Neuron (in vitro differentiated cells): ENCODE measurements around the gene MAP2K5.

ENCODE experiments used
- H2AFZ ChIP-seq: one replicate; pipeline ENCODE4 v1.6.1; 2013; ENCODE audit warnings: low read depth, mild to moderate bottlenecking, inconsistent platforms, low read length, moderate library complexity
- H3K27me3 ChIP-seq: one replicate; pipeline ENCODE4 v1.6.1; 2013; ENCODE audit warnings: low read length; ENCODE audit not compliant: insufficient read depth
- H3K36me3 ChIP-seq: one replicate; pipeline ENCODE4 v1.6.1; 2013; ENCODE audit warnings: low read length; ENCODE audit not compliant: insufficient read depth
- H3K4me1 ChIP-seq: one replicate; pipeline ENCODE4 v1.6.1; 2013; ENCODE audit warnings: low read length; ENCODE audit not compliant: insufficient read depth
- H3K4me3 ChIP-seq: 2 replicates; pipeline ENCODE4 v1.5.1; 2013; ENCODE audit warnings: mild to moderate bottlenecking, low read length, moderate library complexity
- H3K9me3 ChIP-seq: one replicate; pipeline ENCODE4 v1.6.1; 2013; ENCODE audit warnings: low read length

The MAP2K5 gene

GRCh38 chr15:67827562-67828277 is 285.2 kb downstream of the MAP2K5 start:
- H3K4me3 ChIP-seq = no peak overlapping the region
- H3K27me3 ChIP-seq = peaks cover 90% of the 10 kb centered on the region
- H3K9me3 ChIP-seq = peaks cover 13% of the 10 kb centered on the region
- H3K36me3 ChIP-seq = no peaks in the 10 kb centered on the region
- peaks cover 36% of the 10 kb centered on the region for H3K4me1 ChIP-seq
- no peak overlapping the region for H2AFZ ChIP-seq

DNA sequence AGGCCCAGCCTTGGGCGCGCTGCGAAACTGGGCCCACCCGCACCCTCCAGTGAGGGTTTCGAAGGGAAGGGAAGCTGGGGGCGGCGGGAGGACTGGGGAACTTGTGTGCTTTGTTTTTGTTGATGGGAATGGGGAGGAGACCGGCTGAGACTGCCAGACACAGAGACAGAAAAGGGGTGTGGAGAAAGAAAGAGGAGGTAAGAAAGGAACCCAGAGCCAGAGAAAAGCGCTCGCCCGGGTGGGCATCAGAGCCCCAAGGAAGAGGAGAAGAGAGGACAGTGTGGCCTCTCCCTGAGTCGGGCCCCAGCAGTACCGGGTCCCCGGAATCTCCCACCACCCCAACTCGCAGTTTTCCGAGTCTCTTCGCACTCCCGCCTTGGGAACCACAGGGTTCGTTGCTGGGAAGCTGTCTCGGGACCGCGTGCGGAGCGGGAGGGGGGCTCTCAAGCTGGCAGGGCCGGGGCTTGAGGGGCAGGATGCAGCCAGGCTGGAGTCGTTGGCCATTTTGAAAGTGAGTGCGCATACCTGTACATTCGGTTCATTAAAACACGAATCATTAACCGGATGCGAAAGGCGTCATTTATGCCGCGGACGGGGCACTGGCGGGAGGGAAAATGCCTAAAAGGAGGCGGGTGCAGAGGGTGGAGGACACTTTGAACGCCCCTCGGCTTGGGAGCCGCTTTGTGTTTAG is 285.9 kb downstream of the MAP2K5 start:
- H2AFZ ChIP-seq = no peak overlapping the region
- peaks cover 85% of the 10 kb centered on the region for H3K27me3 ChIP-seq
- H3K4me3 ChIP-seq = no peak overlapping the region
- H3K4me1 ChIP-seq = peaks cover 38% of the 10 kb centered on the region
- peaks cover 13% of the 10 kb centered on the region for H3K9me3 ChIP-seq
- no peaks in the 10 kb centered on the region for H3K36me3 ChIP-seq

DNA sequence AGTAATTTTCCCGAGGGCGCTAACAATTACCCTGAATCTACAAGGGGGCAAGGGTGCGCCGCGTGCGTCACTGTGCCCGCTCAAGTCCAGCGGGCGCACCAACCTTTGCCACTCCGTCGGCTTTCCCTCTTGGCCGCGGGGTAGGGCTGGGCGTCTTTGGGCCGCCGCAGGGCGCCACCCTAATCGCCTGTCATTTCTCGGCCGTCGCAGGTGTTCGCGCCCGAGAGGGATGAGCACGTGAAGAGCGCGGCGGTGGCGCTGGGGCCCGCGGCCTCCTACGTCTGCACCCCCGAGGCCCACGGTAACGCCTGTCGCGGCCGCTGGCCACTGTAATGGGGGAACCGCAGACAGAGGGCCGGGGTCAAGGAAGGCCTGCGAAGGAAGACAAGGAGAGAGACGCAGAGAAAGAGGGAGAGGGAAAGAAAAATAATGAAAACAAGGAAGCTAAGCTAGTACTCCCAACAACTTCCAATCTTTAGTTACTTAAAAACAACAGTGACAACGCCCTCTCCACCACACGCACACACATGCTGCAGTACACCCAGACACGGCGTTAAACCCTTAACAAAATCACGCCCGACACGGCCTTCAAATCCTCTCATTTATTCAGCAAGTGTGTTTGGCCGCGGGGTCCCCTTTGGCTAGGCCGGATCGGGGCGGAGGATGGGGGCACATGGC is 286.6 kb downstream of the MAP2K5 start:
- H3K4me3 ChIP-seq = no peak overlapping the region
- peaks cover 38% of the 10 kb centered on the region for H3K4me1 ChIP-seq
- H3K36me3 ChIP-seq = no peaks in the 10 kb centered on the region
- no peak overlapping the region for H2AFZ ChIP-seq
- H3K9me3 ChIP-seq = peaks cover 13% of the 10 kb centered on the region
- H3K27me3 ChIP-seq = peaks cover 79% of the 10 kb centered on the region

DNA sequence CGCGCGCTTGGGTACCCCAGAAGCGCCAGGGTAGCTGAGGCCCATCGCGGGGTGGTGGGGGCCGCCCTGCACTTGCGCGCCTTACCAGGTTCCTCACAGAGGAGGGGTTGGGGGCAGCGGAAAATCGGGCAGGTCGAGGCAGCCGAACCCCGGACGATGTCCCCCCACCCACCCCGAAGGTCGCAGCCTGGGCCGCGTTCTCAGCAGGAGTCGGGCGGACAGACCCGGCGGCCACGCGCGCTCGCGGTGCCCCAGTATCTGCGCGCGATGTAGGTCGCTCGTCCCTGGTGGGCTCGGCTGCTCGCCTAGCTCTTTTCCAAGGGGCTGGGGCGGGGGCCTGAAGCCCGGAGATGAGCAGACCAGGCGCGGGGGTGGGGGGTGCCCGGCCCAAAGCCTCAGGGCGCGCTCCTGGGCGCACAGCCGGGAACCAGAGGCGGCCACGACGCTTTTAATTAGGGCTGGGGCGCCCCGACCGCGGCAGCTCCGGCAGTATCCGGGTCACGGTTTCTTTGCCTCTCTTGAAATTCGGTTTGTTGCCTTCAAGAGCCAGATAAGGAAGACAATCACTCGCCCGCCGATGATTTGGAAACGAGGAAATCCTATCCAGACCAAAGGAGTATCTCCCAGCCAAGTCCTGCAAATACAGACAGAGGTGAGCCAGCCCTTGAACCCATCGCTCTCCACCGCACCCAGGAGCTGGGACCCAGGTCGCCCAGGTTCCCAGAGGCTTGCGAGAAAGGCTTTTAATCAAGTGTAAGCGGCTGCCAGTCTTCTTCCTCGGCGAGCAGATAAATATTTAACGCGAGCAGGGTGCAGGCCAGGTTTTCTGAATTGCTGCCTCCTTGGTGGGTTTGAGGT is 287.4 kb downstream of the MAP2K5 start:
- no peak overlapping the region for H3K4me3 ChIP-seq

GRCh38 chr15:67831363-67831762 is 288.9 kb downstream of the MAP2K5 start:
- Histone ChIP-seq H3K27me3 (peaks cover 77% of the 10 kb centered on the region), H2AFZ (no peak overlapping the region), H3K9me3 (peaks cover 12% of the 10 kb centered on the region), H3K36me3 (no peaks in the 10 kb centered on the region), H3K4me1 (peaks cover 32% of the 10 kb centered on the region), H3K4me3 (no peak overlapping the region)

More for the DNA sequence above, 287.4 kb downstream of the MAP2K5 start:
- peaks cover 36% of the 10 kb centered on the region for H3K4me1 ChIP-seq
- peaks cover 79% of the 10 kb centered on the region for H3K27me3 ChIP-seq
- H2AFZ ChIP-seq = no peak overlapping the region
- no peaks in the 10 kb centered on the region for H3K36me3 ChIP-seq
- H3K9me3 ChIP-seq = peaks cover 13% of the 10 kb centered on the region

DNA sequence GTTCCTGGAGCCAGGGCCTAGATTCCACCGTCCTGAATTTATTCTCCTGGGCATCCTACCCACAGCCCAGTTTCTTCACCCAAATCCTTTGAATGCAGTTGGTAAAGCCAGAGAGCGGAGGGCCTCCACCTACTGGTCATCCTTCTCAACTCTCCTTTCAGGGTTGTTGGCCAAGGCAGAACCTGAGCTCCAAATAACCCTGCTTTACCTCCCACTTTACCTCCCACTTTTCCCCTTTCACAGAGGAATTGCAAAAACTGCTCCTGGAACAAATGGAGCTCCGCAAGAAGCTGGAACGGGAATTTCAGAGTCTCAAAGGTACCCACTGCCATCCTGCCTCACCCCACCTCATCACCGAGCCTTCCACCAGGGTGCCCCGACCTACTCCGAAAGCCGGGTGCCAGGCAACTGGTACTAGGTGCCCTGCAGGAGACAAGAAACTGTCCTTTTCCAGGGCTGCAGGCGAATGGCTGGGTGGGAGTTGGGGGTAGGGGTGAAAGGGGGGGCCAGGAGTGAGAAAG is 289.6 kb downstream of the MAP2K5 start:
- Histone ChIP-seq H3K9me3 (peaks cover 11% of the 10 kb centered on the region), H3K27me3 (peaks cover 71% of the 10 kb centered on the region), H3K36me3 (no peaks in the 10 kb centered on the region), H2AFZ (no peak overlapping the region), H3K4me3 (no peak overlapping the region), H3K4me1 (peaks cover 32% of the 10 kb centered on the region)

GRCh38 chr15:67832897-67833709 is 290.6 kb downstream of the MAP2K5 start:
- Histone ChIP-seq H3K4me1 (peaks cover 32% of the 10 kb centered on the region), H3K4me3 (peak overlapping the region; percentile 36), H2AFZ (no peak overlapping the region), H3K36me3 (no peaks in the 10 kb centered on the region), H3K27me3 (peaks cover 62% of the 10 kb centered on the region), H3K9me3 (peaks cover 11% of the 10 kb centered on the region)

DNA sequence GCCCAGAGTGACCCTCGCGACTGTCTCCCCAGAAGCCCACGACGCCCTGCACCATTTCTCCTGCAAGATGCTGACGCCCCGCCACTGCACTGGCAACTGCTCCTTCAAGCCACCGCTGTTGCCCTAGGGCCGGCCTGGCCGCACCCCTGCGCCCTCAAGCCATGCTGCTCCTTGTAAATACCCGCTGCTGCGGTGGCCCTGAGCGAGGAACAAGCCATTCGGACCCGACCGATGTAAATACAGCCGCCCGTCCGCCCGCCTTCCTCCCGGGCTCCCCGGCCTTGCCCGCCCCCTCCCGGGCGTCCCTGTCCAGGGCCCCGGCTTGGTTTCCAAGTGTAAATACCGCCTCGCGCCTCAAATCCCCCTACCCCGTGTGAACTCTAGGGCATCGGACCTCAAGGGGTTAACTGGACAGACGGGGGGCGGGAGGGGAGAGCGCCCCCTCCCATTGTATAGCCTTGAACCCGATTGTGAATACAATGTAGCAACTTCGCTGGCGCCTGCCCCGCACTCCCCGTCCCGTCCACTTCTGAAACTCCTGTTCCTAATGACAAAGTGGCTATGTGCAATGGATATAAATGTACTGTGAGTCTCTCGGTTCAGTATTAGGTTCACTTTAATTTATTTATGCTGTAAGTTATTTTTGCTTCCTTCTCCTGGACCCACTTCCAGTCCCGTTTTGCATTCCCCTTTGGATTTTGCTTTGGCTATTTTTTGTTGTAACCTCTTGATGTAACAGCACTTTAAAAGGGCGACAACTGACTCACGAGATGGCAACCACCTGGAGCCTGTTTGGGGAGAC is 291.4 kb downstream of the MAP2K5 start:
- H3K4me1 ChIP-seq = peaks cover 29% of the 10 kb centered on the region
- peaks cover 54% of the 10 kb centered on the region for H3K27me3 ChIP-seq
- H3K4me3 ChIP-seq = peak overlapping the region; percentile 36
- H3K9me3 ChIP-seq = peaks cover 11% of the 10 kb centered on the region
- H2AFZ ChIP-seq = no peak overlapping the region
- H3K36me3 ChIP-seq = no peaks in the 10 kb centered on the region

GRCh38 chr15:67834581-67835296 is 292.2 kb downstream of the MAP2K5 start:
- H3K27me3 ChIP-seq = peaks cover 46% of the 10 kb centered on the region
- peak overlapping the region; percentile 28 for H3K4me3 ChIP-seq
- H3K4me1 ChIP-seq = peaks cover 31% of the 10 kb centered on the region

GRCh38 chr15:67835297-67836133 is 293.0 kb downstream of the MAP2K5 start:
- H3K36me3 ChIP-seq = no peaks in the 10 kb centered on the region
- peaks cover 31% of the 10 kb centered on the region for H3K4me1 ChIP-seq
- H3K27me3 ChIP-seq = peaks cover 38% of the 10 kb centered on the region
- no peak overlapping the region for H2AFZ ChIP-seq
- peaks cover 4% of the 10 kb centered on the region for H3K9me3 ChIP-seq
- H3K4me3 ChIP-seq = no peak overlapping the region

More at GRCh38 chr15:67834581-67835296, 292.2 kb downstream of the MAP2K5 start:
- no peaks in the 10 kb centered on the region for H3K36me3 ChIP-seq
- peak overlapping the region; percentile 58 for H2AFZ ChIP-seq
- H3K9me3 ChIP-seq = peaks cover 7% of the 10 kb centered on the region
